Heart right ventricle (tissue), 16 donors: ENCODE measurements around the gene PEX11G. TPM values are rescaled to one million over a fixed set of nuclear protein-coding genes. Genes with fewer than 3 reads are reported as not detected.

Experiments
- ATAC-seq, 8 donors: fragments of 200-7000 bp; cut with Tn5 transposase; one replicate each; pipeline ENCODE4 v1.9.1; 2020; ENCODE audit warnings: mild to moderate bottlenecking in 8 of 8, moderate library complexity in 8 of 8, moderate number of reproducible peaks in 1 of 8
- DNase-seq, 2 donors: peaks; one replicate each; pipeline ENCODE4 v3.0.0-alpha.2; 2020
- H3K27ac ChIP-seq, 10 donors: fragments of 200-600 bp; sonication (generic) in 2 of 10; one replicate each; pipeline versions ENCODE4 v1.5.0 to v1.8.0; 2020 to 2022; ENCODE audit warnings: mild to moderate bottlenecking in 3 of 10
- H3K27me3 ChIP-seq, 7 donors: fragments of 200-600 bp; one replicate each; pipeline ENCODE4 v1.8.0; 2021 to 2022; ENCODE audit warnings: mild to moderate bottlenecking in 2 of 7
- H3K36me3 ChIP-seq, 9 donors: fragments of 200-600 bp; sonication (generic) in 1 of 9; one replicate each; pipeline versions ENCODE4 v1.5.0 to v1.8.0; 2020 to 2022; ENCODE audit warnings: mild to moderate bottlenecking in 2 of 9
- H3K4me1 ChIP-seq, 9 donors: fragments of 200-600 bp; sonication (generic) in 1 of 9; one replicate each; pipeline versions ENCODE4 v1.5.0 to v1.8.0; 2020 to 2022; ENCODE audit warnings: mild to moderate bottlenecking in 4 of 9
- H3K4me3 ChIP-seq, 10 donors: fragments of 200-600 bp; sonication (generic) in 2 of 10; one replicate each; pipeline versions ENCODE4 v1.5.0 to v1.8.0; 2020 to 2022; ENCODE audit warnings: mild to moderate bottlenecking in 7 of 10, moderate library complexity in 2 of 10
- H3K9me3 ChIP-seq, 11 donors: fragments of 200-600 bp in 10 of 11; sonication (generic) in 2 of 11; one replicate each; pipeline versions ENCODE4 v1.5.0 to v1.8.0; 2013 to 2022; ENCODE audit warnings: mild to moderate bottlenecking in 2 of 11, control low read depth in 1 of 11, moderate library complexity in 1 of 11
- CTCF ChIP-seq, 9 donors: fragments of 200-600 bp; sonication (generic) in 2 of 9; IDR thresholded peaks; one replicate each; pipeline versions ENCODE4 v1.5.0 to v1.8.0; 2021 to 2022; ENCODE audit warnings: antibody characterized with exemption in 9 of 9, mild to moderate bottlenecking in 5 of 9, moderate library complexity in 1 of 9
- WGBS, 2 donors: extraction: QIAGEN DNeasy Blood & Tissue Kit; methylation state at CpG; one replicate each; pipeline ENCODE4 v1.1.7; 2013; ENCODE audit warnings: inconsistent platforms in 1 of 2; 5-methylcytosine and 5-hydroxymethylcytosine counted together
- intact Hi-C, 10 donors: fragments of 100-400 bp; cut with DNase I; formaldehyde crosslinking; loops; one replicate each; pipeline versions ENCODE4 v1.11.1 to v1.14.2; 2022
- polyA plus RNA-seq, 2 donors: library from polyadenylated mRNA; stranded (reverse); fragments of 200-250 nt; gene quantifications; one replicate each; pipeline ENCODE4 v1.2.3, GENCODE V29; 2013
- total RNA-seq, 10 donors: library from RNA; stranded (reverse); fragmentation: NEBNext Ultra II Directional in 3 of 10; extraction: Animal tissue kit (Norgen Biotek cat#: 25700) in 3 of 10; gene quantifications; one replicate each; pipeline versions ENCODE4 v1.2.1 to v1.2.4, GENCODE V29; 2021 to 2023
- donor health status: Arrhythmogenic right ventricular cardiomyopathy.
- donor health status: ischemic (EF 13 %, LVEDD 7.1; RV severe dilation, severe dysfunction).
- donor health status: healthy with polysubstance abuse.
- donor health status: DM: no; HTN: yes; CAD: no.
- donor health status: DM: no; HTN: no; CAD: no.
- donor health status: ischemic (EF 25% LVEDD 6.9; RV normal size, moderate dysfunction).
- donor health status: ischemic (EF 25% LVEDD 5.7; RV mildly dilated, moderate dysfunction).
- donor health status: healthy.
- donor health status: DM: yes; HTN: yes; CAD: no.
- donor health status: Ischemic cardiomyopathy.
- donor health status: ischemic (EF 35%, LVEDD 5.7; RV mildly dilated, moderate dysfunction).
- donor health status: nonischemic (EF 11% LVEDD 7.7; RV severe dilation, severe dysfunction).
- donor health status: DM: yes; HTN: yes; CAD: no.
- donor health status: PGD.
- donor health status: ischemic (EF 29% LVEDD 5.4; RV normal size, mild dysfunction).
- donor health status: nonischemic (EF 23%, LVEDD 6.1; RV moderate dilation, normal function).

Gene PEX11G
- total and polyA plus RNA-seq, 12 donors, result 0.95 to 3.9 (median 1.9) TPM

DNA sequence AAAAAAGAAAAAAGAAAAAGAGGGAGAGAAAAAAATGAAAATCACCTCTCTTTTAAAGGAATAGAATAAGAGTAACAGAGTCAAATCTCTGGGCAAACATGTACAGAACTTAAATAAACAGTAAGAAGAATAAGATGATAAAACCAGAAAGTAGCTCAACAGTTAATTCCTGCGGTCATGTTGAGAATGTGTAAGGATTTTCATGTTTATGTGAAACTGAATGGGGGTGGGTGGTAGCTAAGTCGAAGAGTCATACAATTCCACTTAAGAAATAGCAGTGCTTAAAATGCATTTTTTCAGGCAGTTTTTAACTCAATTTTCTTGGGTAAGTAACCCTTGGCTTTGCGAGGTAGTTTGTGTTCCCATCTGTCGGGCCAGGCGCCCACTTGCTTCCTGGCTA is 60.9 kb downstream of the PEX11G start:
- Histone ChIP-seq H3K27me3 (no peaks in the 10 kb centered on the region), H3K9me3 (no peaks in the 10 kb centered on the region), H3K4me3 (no peak overlapping the region), H3K27ac (no peak overlapping the region), H3K4me1 (peaks cover 0 to 3% (median 0%) of the 10 kb centered on the region in 9 donors), H3K36me3 (peaks cover 0 to 46% (median 0%) of the 10 kb centered on the region in 9 donors)
- DNase-seq (no peak), ATAC-seq (no peak)
- intact Hi-C loops, result no loop called here
- WGBS, 2 donors, result 77 to 86% methylated on average over 5 of the region's 5 CpGs
- TF ChIP-seq CTCF (IDR thresholded peaks at IDR 0.05), result no peak

DNA sequence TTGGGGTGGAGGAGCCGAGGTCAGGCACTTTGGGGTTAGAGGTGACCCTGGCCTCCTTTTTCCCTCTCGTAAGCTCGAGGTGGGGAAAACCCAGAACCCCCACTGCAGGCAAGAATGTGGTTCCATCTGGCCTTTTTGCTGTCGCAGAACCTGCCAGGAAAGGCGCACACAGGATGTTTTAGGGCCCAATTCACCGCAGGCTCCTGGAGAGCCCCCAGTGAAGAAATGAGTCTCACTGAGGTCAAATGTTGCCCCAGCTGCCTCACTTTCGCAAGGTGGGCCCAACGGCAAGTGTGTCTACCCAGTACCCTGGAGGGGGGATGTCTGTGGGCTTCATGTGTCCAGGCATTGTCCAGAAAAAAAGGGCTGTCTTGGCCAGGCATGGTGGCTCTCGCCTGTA is 61.8 kb downstream of the PEX11G start:
- H3K4me1 ChIP-seq, result peaks cover 0 to 3% (median 0%) of the 10 kb centered on the region in 9 donors
- DNase-seq (no peak), ATAC-seq (no peak)
- no peaks in the 10 kb centered on the region for H3K9me3 ChIP-seq
- no peak overlapping the region for H3K4me3 ChIP-seq
- no peak for TF ChIP-seq CTCF (IDR thresholded peaks at IDR 0.05)
- H3K27me3 ChIP-seq, result no peaks in the 10 kb centered on the region
- peaks cover 0 to 46% (median 0%) of the 10 kb centered on the region in 9 donors for H3K36me3 ChIP-seq
- intact Hi-C loops, result no loop called here
- H3K27ac ChIP-seq, result no peak overlapping the region
- 85 to 90% methylated on average over 9 of the region's 9 CpGs for WGBS, 2 donors

Other genes with a start within 250 kb of the PEX11G start
- 100 to 1,000 TPM in 6 of 10 donors, 10 to 100 TPM in 4; 68.9 to 157 (median 103) TPM for gene INSR, start 194.6 kb downstream of the PEX11G start, total RNA-seq
- gene INSR, start 194.6 kb downstream of the PEX11G start, polyA plus RNA-seq, result 10 to 100 TPM; 20.2 to 36.6 TPM
- gene ARHGEF18, start 140.1 kb downstream of the PEX11G start, total RNA-seq, result 10 to 100 TPM in 2 of 10 donors, 1 to 10 TPM in 8; 4.8 to 13.3 (median 8.7) TPM
- 1 to 10 TPM; 5.7 to 6.1 TPM for gene ARHGEF18, start 140.1 kb downstream of the PEX11G start, polyA plus RNA-seq
- gene ZNF358, start 27.1 kb upstream of the PEX11G start, total RNA-seq, result 100 to 1,000 TPM in 1 of 10 donors, 10 to 100 TPM in 9; 67.7 to 104 (median 76.5) TPM
- 100 to 1,000 TPM in 1 of 2 donors, 10 to 100 TPM in 1; 61.4 to 167 TPM for gene ZNF358, start 27.1 kb upstream of the PEX11G start, polyA plus RNA-seq
- 10 to 100 TPM; 10.4 to 29.1 (median 13.4) TPM for gene MCOLN1, start 33.6 kb upstream of the PEX11G start, total RNA-seq
- gene MCOLN1, start 33.6 kb upstream of the PEX11G start, polyA plus RNA-seq, result 10 to 100 TPM; 20.8 to 34.9 TPM
- gene PNPLA6, start 46.7 kb upstream of the PEX11G start, total RNA-seq, result 10 to 100 TPM; 33.9 to 73.8 (median 41.6) TPM
- 10 to 100 TPM; 34.1 to 57.0 TPM for gene PNPLA6, start 46.7 kb upstream of the PEX11G start, polyA plus RNA-seq
- 1 to 10 TPM in 1 of 10 donors, under 1 TPM in 9; 0.13 to 2.0 (median 0.30) TPM for gene CAMSAP3, start 106.8 kb upstream of the PEX11G start, total RNA-seq
- under 1 TPM; 0.03 to 0.37 TPM for gene CAMSAP3, start 106.8 kb upstream of the PEX11G start, polyA plus RNA-seq
- gene XAB2, start 140.5 kb upstream of the PEX11G start, total RNA-seq, result 10 to 100 TPM; 18.6 to 25.1 (median 22.4) TPM
- 10 to 100 TPM; 28.0 to 31.9 TPM for gene XAB2, start 140.5 kb upstream of the PEX11G start, polyA plus RNA-seq
- gene PET100, start 140.8 kb upstream of the PEX11G start, total RNA-seq, result 100 to 1,000 TPM; 119 to 230 (median 150) TPM
- gene PET100, start 140.8 kb upstream of the PEX11G start, polyA plus RNA-seq, result 1,000 to 10,000 TPM in 1 of 2 donors, 10 to 100 TPM in 1; 99.1 to 1,041 TPM
- 1 to 10 TPM in 5 of 10 donors, under 1 TPM in 3, not detected in 2; 0.35 to 3.8 (median 2.3) TPM for gene PCP2, start 144.7 kb upstream of the PEX11G start, total RNA-seq
- gene PCP2, start 144.7 kb upstream of the PEX11G start, polyA plus RNA-seq, result 1 to 10 TPM in 1 of 2 donors, under 1 TPM in 1; 0.67 to 1.0 TPM
- 10 to 100 TPM in 2 of 10 donors, 1 to 10 TPM in 8; 1.6 to 19.6 (median 2.5) TPM for gene STXBP2, start 148.1 kb upstream of the PEX11G start, total RNA-seq
- 1 to 10 TPM; 6.0 to 6.7 TPM for gene STXBP2, start 148.1 kb upstream of the PEX11G start, polyA plus RNA-seq
- gene RETN, start 180.0 kb upstream of the PEX11G start, total RNA-seq, result under 1 TPM in 2 of 10 donors, not detected in 8; 0.51 to 0.76 TPM
- 10 to 100 TPM in 1 of 2 donors, 1 to 10 TPM in 1; 8.5 to 12.6 TPM for gene RETN, start 180.0 kb upstream of the PEX11G start, polyA plus RNA-seq
- 1 to 10 TPM in 1 of 10 donors, under 1 TPM in 5, not detected in 4; 0.17 to 1.2 (median 0.25) TPM for gene MCEMP1, start 188.1 kb upstream of the PEX11G start, total RNA-seq
- gene MCEMP1, start 188.1 kb upstream of the PEX11G start, polyA plus RNA-seq, result under 1 TPM in 1 of 2 donors, not detected in 1; 0.71 TPM
- 100 to 1,000 TPM in 3 of 10 donors, 10 to 100 TPM in 7; 75.3 to 132 (median 86.0) TPM for gene TRAPPC5, start 191.8 kb upstream of the PEX11G start, total RNA-seq
- gene TRAPPC5, start 191.8 kb upstream of the PEX11G start, polyA plus RNA-seq, result 100 to 1,000 TPM; 149 to 388 TPM
- 1 to 10 TPM in 1 of 10 donors, under 1 TPM in 4, not detected in 5; 0.21 to 1.0 (median 0.44) TPM for gene FCER2, start 213.1 kb upstream of the PEX11G start, total RNA-seq
- under 1 TPM; 0.13 to 0.44 TPM for gene FCER2, start 213.1 kb upstream of the PEX11G start, polyA plus RNA-seq
- gene CLEC4G, start 243.1 kb upstream of the PEX11G start, total RNA-seq, result 1 to 10 TPM in 3 of 10 donors, under 1 TPM in 4, not detected in 3; 0.25 to 4.2 (median 0.91) TPM
- under 1 TPM; 0.20 to 0.73 TPM for gene CLEC4G, start 243.1 kb upstream of the PEX11G start, polyA plus RNA-seq